Bronchial epithelial cell (primary cell): ENCODE data around the gene ACOT8. TPM values are rescaled to one million over a fixed set of nuclear protein-coding genes. Genes with fewer than 3 reads are reported as not detected.

Source experiments
- DNase-seq: peaks from one replicate; pipeline ENCODE4 v3.0.0-alpha.2; 2010; ENCODE audit warnings: low read depth
- FAIRE-seq: peaks from 2 replicates; lab custom pipeline; 2011; peaks lifted over from hg19 to GRCh38; lab: Jason Lieb, UNC
- H3K27me3 ChIP-seq: 2 replicates; pipeline ENCODE4 v1.5.1; 2011; ENCODE audit warnings: low read length; ENCODE audit not compliant: control insufficient read depth, insufficient read depth
- H3K36me3 ChIP-seq: 2 replicates; pipeline ENCODE4 v1.5.1; 2011; ENCODE audit warnings: low read length; ENCODE audit not compliant: control insufficient read depth, insufficient read depth
- H3K4me3 ChIP-seq: 2 replicates; pipeline ENCODE4 v1.5.1; 2011; ENCODE audit warnings: mild to moderate bottlenecking, low read depth, low read length, control low read depth
- total RNA-seq: library from RNA; depleted of rRNA; stranded (reverse); fragments of >200 nt; gene quantifications from 2 replicates; pipeline ENCODE4 v1.2.1, GENCODE V29; 2014
- TF ChIP-seq, protein P1 (sequence below): IDR thresholded peaks from 2 replicates; pipeline ENCODE4 v1.5.1; 2011; ENCODE audit warnings: mild to moderate bottlenecking, moderate library complexity, low read length, control low read depth, inconsistent platforms; ENCODE audit not compliant: insufficient read depth, severe bottlenecking

Gene ACOT8
- total RNA-seq, 1 donor from 2014 or later = 31.1 TPM

DNA sequence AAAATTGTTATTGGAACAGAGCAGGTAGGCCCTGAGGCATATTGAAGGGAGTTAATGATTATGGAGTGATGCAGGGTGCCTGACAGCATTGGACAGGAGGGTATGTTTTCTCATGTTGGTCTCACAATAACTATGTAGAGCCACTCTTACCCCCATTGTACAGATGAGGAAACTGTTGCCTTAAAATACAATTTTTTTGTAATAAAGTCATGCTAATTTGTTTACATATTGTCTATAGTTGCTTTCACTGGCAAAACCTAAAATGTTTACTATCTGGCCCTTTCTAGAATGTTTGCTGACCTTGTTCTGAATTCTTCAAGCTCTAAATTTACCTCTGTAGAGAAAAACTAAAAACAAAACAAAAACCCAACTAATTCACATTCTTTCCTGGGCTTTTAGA lies 5.7 kb downstream of the ACOT8 start:
- Histone ChIP-seq H3K36me3 (peaks cover 13% of the 10 kb centered on the region), H3K27me3 (no peaks in the 10 kb centered on the region), H3K4me3 (no peak overlapping the region)
- no peak for DNase-seq
- FAIRE-seq = no peak
- TF ChIP-seq, protein P1, sequence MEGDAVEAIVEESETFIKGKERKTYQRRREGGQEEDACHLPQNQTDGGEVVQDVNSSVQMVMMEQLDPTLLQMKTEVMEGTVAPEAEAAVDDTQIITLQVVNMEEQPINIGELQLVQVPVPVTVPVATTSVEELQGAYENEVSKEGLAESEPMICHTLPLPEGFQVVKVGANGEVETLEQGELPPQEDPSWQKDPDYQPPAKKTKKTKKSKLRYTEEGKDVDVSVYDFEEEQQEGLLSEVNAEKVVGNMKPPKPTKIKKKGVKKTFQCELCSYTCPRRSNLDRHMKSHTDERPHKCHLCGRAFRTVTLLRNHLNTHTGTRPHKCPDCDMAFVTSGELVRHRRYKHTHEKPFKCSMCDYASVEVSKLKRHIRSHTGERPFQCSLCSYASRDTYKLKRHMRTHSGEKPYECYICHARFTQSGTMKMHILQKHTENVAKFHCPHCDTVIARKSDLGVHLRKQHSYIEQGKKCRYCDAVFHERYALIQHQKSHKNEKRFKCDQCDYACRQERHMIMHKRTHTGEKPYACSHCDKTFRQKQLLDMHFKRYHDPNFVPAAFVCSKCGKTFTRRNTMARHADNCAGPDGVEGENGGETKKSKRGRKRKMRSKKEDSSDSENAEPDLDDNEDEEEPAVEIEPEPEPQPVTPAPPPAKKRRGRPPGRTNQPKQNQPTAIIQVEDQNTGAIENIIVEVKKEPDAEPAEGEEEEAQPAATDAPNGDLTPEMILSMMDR = no peak

DNA sequence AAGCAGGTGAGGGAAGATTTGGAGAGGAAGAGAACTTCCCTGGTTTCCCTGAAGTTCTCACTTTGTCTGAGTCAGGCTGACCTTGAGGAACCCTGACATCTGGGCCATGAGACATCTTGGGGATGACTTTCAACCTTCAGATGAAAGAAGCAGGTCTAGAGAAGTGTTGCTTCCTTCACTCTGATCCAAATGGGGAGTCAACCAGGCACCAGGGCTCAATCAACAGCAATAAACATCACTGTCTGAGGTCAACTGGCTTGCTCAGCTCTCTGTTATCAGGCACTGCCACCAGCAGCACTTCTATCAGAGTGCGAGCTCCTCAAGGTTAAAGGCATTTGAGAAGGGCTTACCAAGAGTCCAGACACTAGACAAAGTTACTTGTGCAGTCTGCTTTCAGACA lies 6.3 kb downstream of the ACOT8 start:
- DNase-seq = no peak
- H3K4me3 ChIP-seq = no peak overlapping the region
- TF ChIP-seq, protein P1 = no peak
- no peaks in the 10 kb centered on the region for H3K27me3 ChIP-seq
- FAIRE-seq = no peak
- H3K36me3 ChIP-seq = peaks cover 15% of the 10 kb centered on the region

DNA sequence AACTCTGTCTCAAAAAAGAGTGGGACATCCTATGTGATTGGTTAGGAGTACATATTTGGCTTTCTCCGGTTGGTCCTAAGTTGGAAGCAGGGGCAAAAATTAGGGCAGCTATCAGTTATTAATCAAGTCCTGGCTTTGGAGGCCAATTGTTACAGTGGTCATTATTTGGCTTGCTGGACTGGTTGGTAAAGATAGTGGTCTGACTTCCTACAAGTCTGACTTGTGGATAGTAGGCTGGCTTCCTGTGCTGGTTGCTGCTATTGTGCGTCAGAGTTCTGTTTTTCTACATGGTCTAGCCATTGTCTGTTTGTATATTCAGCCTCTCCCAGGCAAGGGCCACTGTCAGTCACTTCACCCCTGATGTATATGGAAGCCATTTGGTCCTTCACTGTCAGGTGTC lies 7.0 kb downstream of the ACOT8 start:
- TF ChIP-seq, protein P1 = no peak
- no peak for FAIRE-seq
- no peaks in the 10 kb centered on the region for H3K27me3 ChIP-seq
- H3K4me3 ChIP-seq = no peak overlapping the region
- DNase-seq = no peak
- H3K36me3 ChIP-seq = peaks cover 15% of the 10 kb centered on the region

DNA sequence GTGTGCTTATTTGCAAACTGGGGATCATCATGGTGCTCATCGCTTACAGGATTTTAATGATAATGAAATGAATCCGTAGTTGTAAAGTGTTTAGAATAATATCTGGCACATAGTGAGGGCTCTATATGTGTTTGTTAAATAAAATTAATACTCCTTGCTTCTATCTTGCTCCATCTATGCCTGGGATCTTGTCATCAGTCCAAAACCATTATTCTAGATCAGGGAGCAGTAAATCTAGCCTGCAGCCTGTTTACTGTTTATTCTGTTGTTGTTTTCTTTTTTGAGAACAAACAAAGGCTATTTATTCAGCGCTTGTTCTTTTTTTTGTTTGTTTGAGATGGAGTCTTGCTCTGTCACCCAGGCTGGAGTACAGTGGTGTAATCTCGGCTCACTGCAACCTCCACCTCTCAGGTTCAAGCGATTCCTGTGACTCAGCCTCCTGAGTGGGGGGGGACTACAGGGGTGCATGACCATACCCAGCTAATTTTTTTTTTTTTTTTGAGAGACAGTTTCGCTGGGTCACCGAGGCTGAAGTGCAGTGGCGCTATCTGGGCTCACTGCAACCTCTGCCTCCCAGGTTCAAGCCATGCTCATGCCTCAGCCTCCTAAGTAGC lies 8.1 kb downstream of the ACOT8 start:
- TF ChIP-seq, protein P1 = no peak
- FAIRE-seq (no peak), DNase-seq (no peak)
- no peaks in the 10 kb centered on the region for H3K27me3 ChIP-seq
- no peak overlapping the region for H3K4me3 ChIP-seq
- H3K36me3 ChIP-seq = peaks cover 14% of the 10 kb centered on the region

DNA sequence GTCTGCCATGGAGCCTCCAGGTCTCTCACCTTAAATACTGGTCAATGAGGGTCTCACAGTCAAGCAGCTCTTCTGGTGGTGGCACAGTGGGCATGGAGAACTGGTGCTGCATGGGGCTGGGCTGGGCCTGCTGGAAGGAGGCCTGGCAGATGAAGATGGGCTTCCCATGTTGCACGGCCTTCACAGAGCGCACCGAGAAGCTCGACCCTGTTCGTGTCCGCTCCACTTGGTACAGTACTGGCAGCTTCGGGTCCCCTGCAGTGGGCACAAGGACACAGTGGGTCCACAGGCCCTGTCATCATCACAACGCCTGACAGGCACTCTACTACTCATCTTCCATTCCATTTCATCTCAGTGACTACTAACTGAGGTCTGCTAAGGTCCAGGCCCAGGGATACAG lies 8.8 kb downstream of the ACOT8 start:
- FAIRE-seq (no peak), DNase-seq (no peak)
- TF ChIP-seq, protein P1 = no peak
- Histone ChIP-seq H3K36me3 (peaks cover 18% of the 10 kb centered on the region), H3K4me3 (no peak overlapping the region), H3K27me3 (no peaks in the 10 kb centered on the region)

DNA sequence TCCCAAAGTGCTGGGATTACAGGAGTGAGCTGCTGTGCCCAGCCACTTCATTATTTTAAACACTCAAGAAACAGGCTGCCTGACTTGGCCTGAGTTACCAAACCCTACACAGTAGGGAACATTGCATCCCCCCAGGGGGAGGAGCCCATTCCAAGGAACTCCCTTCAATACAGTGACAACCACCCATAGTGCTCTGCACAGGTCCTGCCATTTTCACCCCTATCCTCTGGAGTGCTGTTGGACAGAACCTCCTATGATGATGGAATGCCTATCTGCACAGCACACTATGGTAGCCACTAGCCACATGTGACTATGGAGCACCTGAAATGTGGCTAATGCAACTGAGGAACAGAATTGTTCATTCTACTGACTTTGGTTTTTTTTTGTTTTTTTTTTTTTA lies 11.7 kb downstream of the ACOT8 start:
- no peak for DNase-seq
- H3K36me3 ChIP-seq = peaks cover 21% of the 10 kb centered on the region
- no peak overlapping the region for H3K4me3 ChIP-seq
- TF ChIP-seq, protein P1 = no peak
- H3K27me3 ChIP-seq = no peaks in the 10 kb centered on the region
- FAIRE-seq = no peak
